ENCODE results near the gene VEGFC. TPM values are rescaled to one million over a fixed set of nuclear protein-coding genes. Genes with fewer than 3 reads are reported as not detected.

Gene VEGFC
- total RNA-seq, 1 experiment from 2014 or later = 1.2 TPM

DNA sequence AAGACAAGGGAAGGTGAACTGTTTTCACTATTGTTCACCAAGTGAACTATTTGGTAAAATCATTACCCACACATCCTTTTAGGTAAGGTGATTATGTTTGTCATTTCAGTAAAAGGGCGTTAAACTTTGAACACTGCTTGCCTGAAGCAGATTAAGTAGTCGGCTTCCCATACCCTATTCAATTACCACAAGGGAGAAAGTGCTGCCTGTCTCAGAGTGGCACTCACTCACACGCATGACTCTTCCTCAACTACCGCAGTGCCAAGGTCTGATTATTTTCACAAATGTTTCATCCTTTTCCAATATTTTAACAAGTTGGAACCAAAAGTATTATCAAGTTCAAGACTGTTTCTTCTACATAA, 11.0 kb downstream of the VEGFC start:
- intact Hi-C loops (cut with micrococcal nuclease; ENCODE audit: unreplicated experiment) = no loop called here
- no peaks in the 10 kb centered on the region for H3K36me3 Mint-ChIP-seq (ENCODE audit: insufficient read depth, unreplicated experiment)

DNA sequence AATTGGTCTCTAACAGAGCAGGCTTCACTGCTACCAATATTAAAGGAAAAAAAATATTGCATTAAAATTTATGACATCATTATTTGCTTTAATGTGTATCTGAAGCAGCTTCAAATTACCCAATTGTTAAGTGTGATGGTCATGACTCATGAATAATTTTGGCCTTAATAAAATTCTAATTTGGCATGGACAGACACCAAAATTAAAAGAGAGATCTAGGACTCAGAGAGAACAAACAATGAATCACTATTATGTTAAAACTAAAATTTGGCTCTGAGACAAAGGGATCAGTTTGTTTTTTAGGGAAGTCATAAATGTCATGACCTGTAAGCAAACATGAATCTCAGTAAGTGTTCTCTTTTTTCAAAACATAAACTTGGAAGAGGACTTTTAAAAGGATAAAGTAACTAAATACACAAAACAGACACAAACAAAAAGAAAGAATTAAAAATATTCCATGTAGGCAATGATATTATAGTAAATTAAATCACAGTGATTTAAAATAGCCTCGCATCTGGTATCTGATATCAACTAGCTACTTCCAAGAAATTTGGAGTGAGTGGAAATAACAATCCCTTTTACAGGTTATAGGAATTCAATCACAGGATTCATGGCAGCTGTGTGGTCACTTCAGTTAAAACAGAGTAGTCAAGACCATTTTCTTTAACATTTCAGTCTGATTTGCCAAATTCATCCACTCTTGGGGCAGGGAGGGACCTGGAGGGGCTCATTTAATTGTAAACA, 11.6 kb downstream of the VEGFC start:
- no TSS peak for BruUV-seq (replicated peaks)
- intact Hi-C loops (cut with micrococcal nuclease; ENCODE audit: unreplicated experiment) = no loop called here
- no peak overlapping the region for H3K27ac Mint-ChIP-seq (ENCODE audit: unreplicated experiment)
- TF ChIP-seq, protein P1, sequence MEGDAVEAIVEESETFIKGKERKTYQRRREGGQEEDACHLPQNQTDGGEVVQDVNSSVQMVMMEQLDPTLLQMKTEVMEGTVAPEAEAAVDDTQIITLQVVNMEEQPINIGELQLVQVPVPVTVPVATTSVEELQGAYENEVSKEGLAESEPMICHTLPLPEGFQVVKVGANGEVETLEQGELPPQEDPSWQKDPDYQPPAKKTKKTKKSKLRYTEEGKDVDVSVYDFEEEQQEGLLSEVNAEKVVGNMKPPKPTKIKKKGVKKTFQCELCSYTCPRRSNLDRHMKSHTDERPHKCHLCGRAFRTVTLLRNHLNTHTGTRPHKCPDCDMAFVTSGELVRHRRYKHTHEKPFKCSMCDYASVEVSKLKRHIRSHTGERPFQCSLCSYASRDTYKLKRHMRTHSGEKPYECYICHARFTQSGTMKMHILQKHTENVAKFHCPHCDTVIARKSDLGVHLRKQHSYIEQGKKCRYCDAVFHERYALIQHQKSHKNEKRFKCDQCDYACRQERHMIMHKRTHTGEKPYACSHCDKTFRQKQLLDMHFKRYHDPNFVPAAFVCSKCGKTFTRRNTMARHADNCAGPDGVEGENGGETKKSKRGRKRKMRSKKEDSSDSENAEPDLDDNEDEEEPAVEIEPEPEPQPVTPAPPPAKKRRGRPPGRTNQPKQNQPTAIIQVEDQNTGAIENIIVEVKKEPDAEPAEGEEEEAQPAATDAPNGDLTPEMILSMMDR (IDR thresholded peaks at IDR 0.05; ENCODE audit: unreplicated experiment) = no peak
- no peaks in the 10 kb centered on the region for H3K36me3 Mint-ChIP-seq (ENCODE audit: insufficient read depth, unreplicated experiment)
- H3K9me3 Mint-ChIP-seq (ENCODE audit: low read depth, unreplicated experiment) = no peaks in the 10 kb centered on the region
- no peaks in the 10 kb centered on the region for H3K4me1 Mint-ChIP-seq (ENCODE audit: low read depth, unreplicated experiment)
- no peak overlapping the region for H3K4me3 Mint-ChIP-seq (ENCODE audit: low read depth, unreplicated experiment)
- DNase-seq = no peak
- CTCF ChIA-PET = no interaction called here
- no peaks in the 10 kb centered on the region for H3K27me3 Mint-ChIP-seq (ENCODE audit: unreplicated experiment)

More for the DNA sequence above, 11.0 kb downstream of the VEGFC start:
- BruUV-seq (replicated peaks) = no TSS peak
- no peak overlapping the region for H3K4me3 Mint-ChIP-seq (ENCODE audit: low read depth, unreplicated experiment)
- no peaks in the 10 kb centered on the region for H3K27me3 Mint-ChIP-seq (ENCODE audit: unreplicated experiment)
- no peak for DNase-seq
- TF ChIP-seq, protein P1 (IDR thresholded peaks at IDR 0.05; ENCODE audit: unreplicated experiment) = no peak
- no peaks in the 10 kb centered on the region for H3K9me3 Mint-ChIP-seq (ENCODE audit: low read depth, unreplicated experiment)
- CTCF ChIA-PET = no interaction called here
- H3K4me1 Mint-ChIP-seq (ENCODE audit: low read depth, unreplicated experiment) = no peaks in the 10 kb centered on the region
- no peak overlapping the region for H3K27ac Mint-ChIP-seq (ENCODE audit: unreplicated experiment)

DNA sequence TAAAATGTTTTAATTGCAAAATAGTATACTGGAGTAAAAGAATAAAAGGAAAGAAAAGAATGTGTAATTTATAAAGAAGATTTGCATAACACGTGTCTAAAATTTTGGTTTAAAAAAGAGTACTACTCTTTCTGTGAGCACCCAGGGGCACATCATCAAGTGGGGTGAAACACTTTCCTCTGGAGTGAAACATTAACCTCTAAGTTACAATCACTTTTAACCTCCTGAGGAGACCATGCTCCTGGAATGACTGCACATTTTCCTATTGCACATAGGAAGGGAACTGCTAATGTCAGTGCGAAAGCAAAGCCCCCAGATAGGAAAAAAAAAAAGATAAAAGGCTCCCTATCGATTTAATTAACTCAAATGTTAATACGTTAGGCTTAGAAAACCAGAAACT, 13.3 kb downstream of the VEGFC start:
- no TSS peak for BruUV-seq (replicated peaks)
- no peak overlapping the region for H3K27ac Mint-ChIP-seq (ENCODE audit: unreplicated experiment)
- no peak overlapping the region for H3K4me3 Mint-ChIP-seq (ENCODE audit: low read depth, unreplicated experiment)
- CTCF ChIA-PET = no interaction called here
- TF ChIP-seq, protein P1 (IDR thresholded peaks at IDR 0.05; ENCODE audit: unreplicated experiment) = no peak
- no peaks in the 10 kb centered on the region for H3K27me3 Mint-ChIP-seq (ENCODE audit: unreplicated experiment)
- intact Hi-C loops (cut with micrococcal nuclease; ENCODE audit: unreplicated experiment) = no loop called here
- no peak for DNase-seq
- no peaks in the 10 kb centered on the region for H3K36me3 Mint-ChIP-seq (ENCODE audit: insufficient read depth, unreplicated experiment)
- no peaks in the 10 kb centered on the region for H3K9me3 Mint-ChIP-seq (ENCODE audit: low read depth, unreplicated experiment)
- H3K4me1 Mint-ChIP-seq (ENCODE audit: low read depth, unreplicated experiment) = no peaks in the 10 kb centered on the region

DNA sequence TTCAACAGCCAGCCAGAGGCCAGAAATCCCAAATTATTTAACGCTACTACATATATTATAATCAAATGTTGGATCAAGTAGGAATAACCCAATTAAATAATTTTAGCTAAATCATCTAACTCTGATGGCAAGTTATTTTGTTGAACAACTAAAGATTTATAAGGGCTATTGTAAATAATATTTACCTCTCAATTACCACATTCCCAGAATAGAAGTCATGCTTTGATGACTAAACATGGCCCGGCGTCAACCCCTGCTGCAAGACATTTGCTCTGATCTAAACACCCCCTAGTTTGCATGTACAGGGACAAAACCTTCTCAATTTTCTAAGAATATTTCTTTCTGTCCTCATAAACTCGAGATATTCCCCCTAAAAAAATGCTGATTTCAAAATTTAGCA, 14.2 kb downstream of the VEGFC start:
- Mint-ChIP-seq H3K4me1 (ENCODE audit: low read depth, unreplicated experiment) (no peaks in the 10 kb centered on the region), H3K9me3 (ENCODE audit: low read depth, unreplicated experiment) (no peaks in the 10 kb centered on the region), H3K27ac (ENCODE audit: unreplicated experiment) (no peak overlapping the region), H3K36me3 (ENCODE audit: insufficient read depth, unreplicated experiment) (no peaks in the 10 kb centered on the region), H3K27me3 (ENCODE audit: unreplicated experiment) (no peaks in the 10 kb centered on the region), H3K4me3 (ENCODE audit: low read depth, unreplicated experiment) (no peak overlapping the region)
- BruUV-seq (replicated peaks) = no TSS peak
- CTCF ChIA-PET = interaction anchor here (0.6 kb wide), 1 partner anchor 11 kb away, joined by 3 read pairs; no protein-coding TSS in a partner anchor
- DNase-seq = no peak
- TF ChIP-seq, protein P1 (IDR thresholded peaks at IDR 0.05; ENCODE audit: unreplicated experiment) = no peak
- intact Hi-C loops (cut with micrococcal nuclease; ENCODE audit: unreplicated experiment) = no loop called here

Measured in Calu3 (cell line).